H9 (cell line): ENCODE results near the gene SLC10A3. TPM values are rescaled to one million over a fixed set of nuclear protein-coding genes. Genes with fewer than 3 reads are reported as not detected.

Source experiments
- DNase-seq: peaks from one replicate; pipeline ENCODE4 v3.0.0-alpha.2; 2017
- H2AFZ ChIP-seq: one replicate; pipeline ENCODE4 v1.6.1; 2013; ENCODE audit warnings: mild to moderate bottlenecking, low read length, control low read depth, moderate library complexity
- H2AK5ac ChIP-seq: 2 replicates; pipeline ENCODE4 v1.6.1; 2013; ENCODE audit warnings: low read length, control low read depth, mixed read lengths; ENCODE audit not compliant: insufficient read length
- H2BK120ac ChIP-seq: one replicate; pipeline ENCODE4 v1.6.1; 2013; ENCODE audit warnings: low read depth, mild to moderate bottlenecking, low read length, control low read depth, inconsistent platforms; ENCODE audit not compliant: poor library complexity, severe bottlenecking
- H2BK12ac ChIP-seq: 2 replicates; pipeline ENCODE4 v1.6.1; 2013; ENCODE audit warnings: low read length, control low read depth, mixed read lengths, low read depth; ENCODE audit not compliant: insufficient read length
- H2BK15ac ChIP-seq: 2 replicates; pipeline ENCODE4 v1.6.1; 2013; ENCODE audit warnings: low read depth, low read length, control low read depth
- H2BK20ac ChIP-seq: one replicate; pipeline ENCODE4 v1.6.1; 2013; ENCODE audit warnings: low read depth, mild to moderate bottlenecking, low read length, control low read depth, inconsistent platforms; ENCODE audit not compliant: poor library complexity, severe bottlenecking
- H2BK5ac ChIP-seq: 2 replicates; pipeline ENCODE4 v1.6.1; 2013; ENCODE audit warnings: low read length, control low read depth, mixed read lengths; ENCODE audit not compliant: insufficient read length
- H3K14ac ChIP-seq: 2 replicates; pipeline ENCODE4 v1.6.1; 2013; ENCODE audit warnings: low read length, control low read depth; ENCODE audit not compliant: insufficient read depth
- H3K18ac ChIP-seq: 2 replicates; pipeline ENCODE4 v1.6.1; 2013; ENCODE audit warnings: low read depth, mild to moderate bottlenecking, mixed read lengths, low read length, control low read depth; ENCODE audit not compliant: insufficient read length
- H3K23ac ChIP-seq: 2 replicates; pipeline ENCODE4 v1.6.1; 2013; ENCODE audit warnings: low read length, control low read depth, mixed read lengths, low read depth; ENCODE audit not compliant: insufficient read length
- H3K23me2 ChIP-seq: 2 replicates; pipeline ENCODE4 v1.6.1; 2013; ENCODE audit warnings: low read depth, mild to moderate bottlenecking, mixed read lengths, low read length, control low read depth; ENCODE audit not compliant: insufficient read length, poor library complexity, severe bottlenecking
- H3K27ac ChIP-seq: 2 replicates; pipeline ENCODE4 v1.5.1; 2013; ENCODE audit warnings: low read length, control low read depth, mixed read lengths, low read depth; ENCODE audit not compliant: insufficient read length
- H3K27me3 ChIP-seq: 2 replicates; pipeline ENCODE4 v1.6.1; 2013; ENCODE audit warnings: low read length, control low read depth, inconsistent platforms; ENCODE audit not compliant: insufficient read depth
- H3K4ac ChIP-seq: 2 replicates; pipeline ENCODE4 v1.6.1; 2013; ENCODE audit warnings: low read depth, mild to moderate bottlenecking, control low read depth, inconsistent platforms, low read length, moderate library complexity
- H3K4me1 ChIP-seq: 2 replicates; pipeline ENCODE4 v1.6.1; 2013; ENCODE audit warnings: low read length, control low read depth, inconsistent platforms; ENCODE audit not compliant: insufficient read depth
- H3K4me2 ChIP-seq: 2 replicates; pipeline ENCODE4 v1.6.1; 2013; ENCODE audit warnings: low read length, control low read depth, mixed read lengths; ENCODE audit not compliant: insufficient read length, insufficient read depth
- H3K56ac ChIP-seq: 2 replicates; pipeline ENCODE4 v1.6.1; 2013; ENCODE audit warnings: low read depth, mild to moderate bottlenecking, mixed read lengths, low read length, control low read depth; ENCODE audit not compliant: insufficient read length
- H3K79me1 ChIP-seq: 2 replicates; pipeline ENCODE4 v1.6.1; 2013; ENCODE audit warnings: low read depth, mild to moderate bottlenecking, moderate library complexity, low read length, control low read depth, inconsistent platforms; ENCODE audit not compliant: insufficient read depth, poor library complexity, severe bottlenecking
- H3K79me2 ChIP-seq: 2 replicates; pipeline ENCODE4 v1.6.1; 2013; ENCODE audit warnings: low read length, control low read depth, inconsistent platforms; ENCODE audit not compliant: insufficient read depth
- H3K9ac ChIP-seq: 2 replicates; pipeline ENCODE4 v1.6.1; 2013; ENCODE audit warnings: low read length, control low read depth, mixed read lengths; ENCODE audit not compliant: insufficient read length; ENCODE audit errors: extremely low read depth
- H3K9me3 ChIP-seq: one replicate; pipeline ENCODE4 v1.6.1; 2013; ENCODE audit warnings: low read depth, low read length, inconsistent platforms; ENCODE audit not compliant: control insufficient read depth
- H3T11ph ChIP-seq: one replicate; pipeline ENCODE4 v1.6.1; 2013; ENCODE audit warnings: mild to moderate bottlenecking, low read length, control low read depth, inconsistent platforms
- H4K20me1 ChIP-seq: one replicate; pipeline ENCODE4 v1.6.1; 2013; ENCODE audit not compliant: control insufficient read depth, insufficient read length, insufficient read depth
- H4K5ac ChIP-seq: 2 replicates; pipeline ENCODE4 v1.6.1; 2013; ENCODE audit warnings: low read depth, mild to moderate bottlenecking, mixed read lengths, low read length, control low read depth; ENCODE audit not compliant: insufficient read length
- H4K8ac ChIP-seq: replicated peaks from 2 replicates; pipeline ENCODE4 v1.6.1; 2013; ENCODE audit warnings: low read length, control low read depth, mixed read lengths, low read depth; ENCODE audit not compliant: insufficient read length
- H4K91ac ChIP-seq: 2 replicates; pipeline ENCODE4 v1.6.1; 2013; ENCODE audit warnings: low read depth, mild to moderate bottlenecking, moderate library complexity, mixed read lengths, low read length, control low read depth; ENCODE audit not compliant: insufficient read length
- H3K27ac Mint-ChIP-seq, 3 experiments: 2 replicates in 2 of 3; 3 replicates in 1 of 3; pipeline ENCODE4 v1.8.0; 2020 to 2021; ENCODE audit warnings: mixed read lengths in 3 of 3, mild to moderate bottlenecking in 1 of 3, moderate library complexity in 1 of 3
- H3K27me3 Mint-ChIP-seq: 2 replicates; pipeline ENCODE4 v1.8.0; 2021; ENCODE audit warnings: low read depth, mild to moderate bottlenecking, moderate library complexity, mixed read lengths
- H3K36me3 Mint-ChIP-seq, 3 experiments: 2 replicates in 2 of 3; 3 replicates in 1 of 3; pipeline ENCODE4 v1.8.0; 2020 to 2021; ENCODE audit warnings: low read depth in 3 of 3, mixed read lengths in 3 of 3; ENCODE audit not compliant: insufficient read depth in 1 of 3
- H3K4me1 Mint-ChIP-seq, 2 experiments: 2 replicates each; pipeline ENCODE4 v1.8.0; 2020; ENCODE audit warnings: mixed read lengths in 2 of 2
- H3K4me3 Mint-ChIP-seq, 2 experiments: 2 replicates in 1 of 2; 3 replicates in 1 of 2; pipeline ENCODE4 v1.8.0; 2020 to 2021; ENCODE audit warnings: mild to moderate bottlenecking in 2 of 2, mixed read lengths in 2 of 2, moderate library complexity in 1 of 2
- H3K9me3 Mint-ChIP-seq, 2 experiments: 2 replicates in 1 of 2; 3 replicates in 1 of 2; pipeline ENCODE4 v1.8.0; 2020; ENCODE audit warnings: mild to moderate bottlenecking in 2 of 2, mixed read lengths in 2 of 2, moderate library complexity in 1 of 2
- WGBS: extraction: QIAGEN DNeasy Blood & Tissue Kit; methylation state at CpG from one replicate; pipeline ENCODE4 v1.1.7; 2013; ENCODE audit warnings: missing lambda C conversion rate, low lambda C conversion rate, mixed read lengths; ENCODE audit not compliant: insufficient read length; ENCODE audit errors: extremely low coverage; 5-methylcytosine and 5-hydroxymethylcytosine counted together
- total RNA-seq: library from RNA; stranded (reverse); gene quantifications from 2 replicates; pipeline ENCODE4 v1.2.1, GENCODE V29; 2021
- TF ChIP-seq, protein P1 (sequence below): fragments of 200-600 bp; sonication (generic); conservative IDR thresholded peaks from 3 replicates; pipeline ENCODE4 v1.8.0; 2021; ENCODE audit warnings: antibody characterized with exemption, mild to moderate bottlenecking

SLC10A3 gene
- total RNA-seq, 1 experiment from 2014 or later: 8.8 TPM

DNA sequence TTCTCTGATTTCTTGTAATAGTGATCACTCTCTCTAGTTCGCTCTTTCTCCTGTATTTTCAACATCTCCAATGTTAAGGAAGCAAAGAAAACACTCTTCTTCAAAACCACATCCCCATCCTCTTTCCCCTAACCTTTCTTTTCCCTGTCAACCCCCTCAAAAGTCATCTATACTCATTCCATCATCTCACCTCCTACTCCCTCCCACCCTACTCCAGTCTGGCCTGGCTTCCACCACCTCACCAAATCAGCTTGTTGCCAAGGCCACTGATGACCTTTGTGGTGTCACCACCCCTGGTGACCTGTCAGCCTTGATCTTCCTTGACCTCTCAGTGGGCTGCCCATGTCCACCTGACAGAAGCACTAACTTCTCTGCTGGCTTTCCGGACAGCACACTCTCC, 23.3 kb upstream of the SLC10A3 start:
- H2AK5ac ChIP-seq: no peak overlapping the region
- no peak for DNase-seq
- peaks cover 15% of the 10 kb centered on the region for H3K23me2 ChIP-seq
- no peak overlapping the region for H2BK120ac ChIP-seq
- H3K79me2 ChIP-seq: no peaks in the 10 kb centered on the region
- H4K20me1 ChIP-seq: no peaks in the 10 kb centered on the region
- H3K4me1 Mint-ChIP-seq: peaks cover 14 to 17% of the 10 kb centered on the region in 2 experiments
- no peak overlapping the region for H3K4me3 Mint-ChIP-seq
- H3K14ac ChIP-seq: no peak overlapping the region
- H3K27me3 Mint-ChIP-seq: peaks cover 3% of the 10 kb centered on the region
- H4K8ac ChIP-seq: no peak overlapping the region
- no peak overlapping the region for H3K27ac ChIP-seq
- no peaks in the 10 kb centered on the region for H3K4me1 ChIP-seq
- TF ChIP-seq, protein P1, sequence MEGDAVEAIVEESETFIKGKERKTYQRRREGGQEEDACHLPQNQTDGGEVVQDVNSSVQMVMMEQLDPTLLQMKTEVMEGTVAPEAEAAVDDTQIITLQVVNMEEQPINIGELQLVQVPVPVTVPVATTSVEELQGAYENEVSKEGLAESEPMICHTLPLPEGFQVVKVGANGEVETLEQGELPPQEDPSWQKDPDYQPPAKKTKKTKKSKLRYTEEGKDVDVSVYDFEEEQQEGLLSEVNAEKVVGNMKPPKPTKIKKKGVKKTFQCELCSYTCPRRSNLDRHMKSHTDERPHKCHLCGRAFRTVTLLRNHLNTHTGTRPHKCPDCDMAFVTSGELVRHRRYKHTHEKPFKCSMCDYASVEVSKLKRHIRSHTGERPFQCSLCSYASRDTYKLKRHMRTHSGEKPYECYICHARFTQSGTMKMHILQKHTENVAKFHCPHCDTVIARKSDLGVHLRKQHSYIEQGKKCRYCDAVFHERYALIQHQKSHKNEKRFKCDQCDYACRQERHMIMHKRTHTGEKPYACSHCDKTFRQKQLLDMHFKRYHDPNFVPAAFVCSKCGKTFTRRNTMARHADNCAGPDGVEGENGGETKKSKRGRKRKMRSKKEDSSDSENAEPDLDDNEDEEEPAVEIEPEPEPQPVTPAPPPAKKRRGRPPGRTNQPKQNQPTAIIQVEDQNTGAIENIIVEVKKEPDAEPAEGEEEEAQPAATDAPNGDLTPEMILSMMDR: no peak
- no peak overlapping the region; a peak in 1 of 7 replicates for H3K27ac Mint-ChIP-seq
- H3K4me2 ChIP-seq: no peak overlapping the region
- no peak overlapping the region for H2BK5ac ChIP-seq
- H3K9me3 ChIP-seq: peaks cover 25% of the 10 kb centered on the region
- no peak overlapping the region for H2BK12ac ChIP-seq
- no peak overlapping the region for H3K18ac ChIP-seq
- H3K79me1 ChIP-seq: no peaks in the 10 kb centered on the region
- peaks cover 55 to 63% of the 10 kb centered on the region in 2 experiments for H3K9me3 Mint-ChIP-seq
- no peak overlapping the region for H3K9ac ChIP-seq
- no peak overlapping the region for H3K23ac ChIP-seq
- no peak overlapping the region for H2BK15ac ChIP-seq
- H3K4ac ChIP-seq: no peak overlapping the region
- no peaks in the 10 kb centered on the region for H3K27me3 ChIP-seq
- no peak overlapping the region for H3K56ac ChIP-seq
- no peak overlapping the region for H4K5ac ChIP-seq
- no peak overlapping the region for H2BK20ac ChIP-seq
- H3T11ph ChIP-seq: no peak overlapping the region
- no peak overlapping the region for H4K91ac ChIP-seq
- WGBS: no CpG with 5 or more reads among the region's 2 CpGs
- H2AFZ ChIP-seq: no peak overlapping the region
- H3K36me3 Mint-ChIP-seq: peaks cover 16 to 25% (median 18%) of the 10 kb centered on the region in 3 experiments
